HG02798 (cell line): Measurements from ENCODE around the gene B4GALNT2.
A peak's percentile ranks its signal among the peaks of the same experiment; 100 is the strongest.

Experiments
- ATAC-seq: cut with Tn5 transposase; IDR thresholded peaks from one replicate; pipeline ENCODE4 v1.9.1; 2021; ENCODE audit warnings: mild to moderate bottlenecking; ENCODE audit not compliant: unreplicated experiment, poor library complexity

Gene B4GALNT2

GRCh38 chr17:49209061-49209571 lies 76.5 kb downstream of the B4GALNT2 start:
- no peak for ATAC-seq

GRCh38 chr17:49210158-49211029 lies 77.8 kb downstream of the B4GALNT2 start, which contains the start of the genes ABI3 and GNGT2:
Gene ABI3 (plus strand): TSS chr17:49210707. CDS start chr17:49210725, 18 bp downstream.
Gene GNGT2 (minus strand): TSS chr17:49210574. CDS start chr17:49207422, 3,152 bp downstream.
- ATAC-seq, result peak; percentile 84

- peak; percentile 22 for ATAC-seq
Measured at GRCh38 chr17:49213399-49213798, 80.8 kb downstream of the B4GALNT2 start.

GRCh38 chr17:49213847-49214246 lies 81.3 kb downstream of the B4GALNT2 start:
- no peak for ATAC-seq

- no peak for ATAC-seq
Measured at GRCh38 chr17:49214676-49215360, 82.2 kb downstream of the B4GALNT2 start.

- ATAC-seq, result no peak
Measured at GRCh38 chr17:49216482-49216881, 83.9 kb downstream of the B4GALNT2 start.

GRCh38 chr17:49216953-49217650 lies 84.5 kb downstream of the B4GALNT2 start:
- no peak for ATAC-seq

GRCh38 chr17:49217651-49218413 lies 85.3 kb downstream of the B4GALNT2 start:
- peak; percentile 47 for ATAC-seq

- ATAC-seq, result peak; percentile 28
Measured at GRCh38 chr17:49218941-49219913, 86.7 kb downstream of the B4GALNT2 start.

GRCh38 chr17:49219987-49220386 lies 87.4 kb downstream of the B4GALNT2 start:
- no peak for ATAC-seq

GRCh38 chr17:49223168-49223516 lies 90.6 kb downstream of the B4GALNT2 start:
- no peak for ATAC-seq

GRCh38 chr17:49223517-49224197 lies 91.1 kb downstream of the B4GALNT2 start:
- ATAC-seq, result no peak

GRCh38 chr17:49224198-49224996 lies 91.8 kb downstream of the B4GALNT2 start:
- no peak for ATAC-seq

- no peak for ATAC-seq
Measured at GRCh38 chr17:49224997-49225337, 92.4 kb downstream of the B4GALNT2 start.

- no peak for ATAC-seq
Measured at GRCh38 chr17:49225554-49226236, 93.1 kb downstream of the B4GALNT2 start.
